Fibroblast of gingiva (primary cell): ENCODE results near the gene ZMIZ1.
A peak's percentile ranks its signal among the peaks of the same experiment; 100 is the strongest.

Source experiments
- DNase-seq: peaks from one replicate; pipeline ENCODE4 v3.0.0-alpha.2; 2011; ENCODE audit warnings: low read depth

The ZMIZ1 gene

DNA sequence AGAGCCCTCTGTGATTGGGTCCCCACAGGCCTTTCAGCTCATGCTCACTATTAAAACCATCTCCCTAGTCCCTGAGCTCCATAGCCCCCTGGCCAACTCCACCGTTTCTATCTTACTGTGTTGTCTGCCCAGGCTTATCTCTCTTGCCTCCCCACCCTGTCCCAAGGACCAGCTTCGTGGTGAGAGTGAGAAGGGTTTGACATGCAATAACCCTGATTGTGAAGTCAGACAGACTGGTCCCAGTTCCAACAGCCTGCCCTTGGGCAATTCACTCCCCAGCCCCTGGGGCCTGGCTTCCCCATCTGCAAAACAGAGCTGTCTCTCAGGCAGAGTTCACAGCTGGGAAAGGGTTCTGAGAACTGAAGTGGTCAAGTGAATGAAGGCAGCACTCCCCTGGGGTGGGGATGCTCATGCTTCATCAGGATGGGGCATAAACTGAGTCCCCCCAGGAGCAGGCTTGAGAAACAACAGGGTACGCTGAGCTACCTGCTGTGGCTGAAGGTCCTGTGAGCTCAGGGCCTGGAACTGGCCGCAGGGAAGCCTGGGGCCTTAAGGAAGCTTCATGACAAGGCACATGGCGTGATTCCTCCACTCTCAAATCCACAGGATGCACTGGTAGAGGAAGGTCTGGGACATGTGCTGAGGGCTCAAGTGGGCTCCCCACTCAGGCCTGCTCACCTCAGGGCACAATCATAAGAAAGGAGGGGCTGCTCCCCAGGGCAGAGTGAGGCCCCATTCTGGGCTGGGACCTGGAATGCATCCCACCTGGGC, 276.7 kb downstream of the ZMIZ1 start:
- DNase-seq, result no peak

GRCh38 chr10:79346012-79346340, 277.2 kb downstream of the ZMIZ1 start:
- DNase-seq, result no peak

DNA sequence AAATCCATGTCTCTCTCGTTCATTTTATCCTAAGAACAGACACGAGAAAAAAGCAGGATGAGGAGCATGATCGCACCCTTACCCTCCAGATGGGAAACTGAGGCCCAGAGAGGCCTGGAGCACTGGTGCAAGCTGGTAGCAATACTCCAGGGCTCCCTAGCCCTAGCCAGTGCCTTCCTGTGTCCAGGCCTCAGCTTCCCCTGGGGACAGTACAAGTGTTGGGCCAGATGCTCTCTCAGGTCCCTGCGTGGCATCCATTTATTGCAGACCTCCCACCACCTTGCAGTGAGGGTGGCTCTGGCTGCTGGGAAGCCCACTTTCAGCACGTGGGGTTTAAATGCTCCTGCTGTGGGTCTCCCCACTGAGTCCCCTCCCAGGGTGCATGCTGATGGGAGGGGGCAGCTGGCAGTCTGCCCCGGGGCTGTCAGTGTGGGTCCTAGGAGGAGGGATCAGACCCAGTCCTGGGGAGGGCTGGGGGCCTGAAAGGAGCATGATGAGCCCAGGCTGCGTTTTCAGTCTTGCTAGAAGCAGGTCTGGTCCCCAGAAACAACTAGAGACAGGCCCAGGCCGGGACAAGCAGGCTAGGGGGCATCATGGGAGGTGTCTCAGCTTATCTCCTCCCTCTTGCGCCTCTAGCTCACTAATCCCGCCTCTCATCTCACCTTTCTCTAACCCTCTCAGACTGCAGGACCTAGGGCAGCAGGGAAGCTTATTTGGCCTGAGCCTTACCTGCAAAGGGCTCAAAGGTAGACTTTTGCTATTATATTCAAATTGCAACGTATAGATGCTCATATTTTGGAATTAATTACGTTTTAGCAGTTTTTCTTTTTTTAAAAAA, 277.8 kb downstream of the ZMIZ1 start:
- no peak for DNase-seq

DNA sequence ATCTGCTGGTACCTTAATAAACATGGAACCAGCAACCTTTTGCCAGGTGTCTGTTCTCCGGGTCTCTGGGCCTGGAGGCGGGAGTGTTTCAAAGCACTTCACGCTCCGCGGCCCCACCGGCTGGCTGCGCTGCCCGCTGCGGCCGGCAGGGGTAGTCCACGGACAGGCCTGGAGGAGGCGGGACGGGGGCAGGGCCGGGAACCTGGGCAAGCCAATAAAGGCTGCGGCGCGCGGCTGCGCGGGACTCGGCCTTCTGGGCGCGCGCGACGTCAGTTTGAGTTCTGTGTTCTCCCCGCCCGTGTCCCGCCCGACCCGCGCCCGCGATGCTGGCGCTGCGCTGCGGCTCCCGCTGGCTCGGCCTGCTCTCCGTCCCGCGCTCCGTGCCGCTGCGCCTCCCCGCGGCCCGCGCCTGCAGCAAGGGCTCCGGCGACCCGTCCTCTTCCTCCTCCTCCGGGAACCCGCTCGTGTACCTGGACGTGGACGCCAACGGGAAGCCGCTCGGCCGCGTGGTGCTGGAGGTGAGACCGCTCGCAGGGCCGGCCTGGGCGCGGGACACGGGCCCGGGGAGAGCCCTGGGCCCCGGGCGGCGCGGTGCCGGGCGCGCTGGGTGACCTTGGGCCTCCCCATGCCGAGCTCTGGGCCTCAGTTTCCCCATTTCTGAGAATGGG, 278.6 kb downstream of the ZMIZ1 start, which contains the start of gene PPIF:
Gene PPIF, plus strand, starts transcription at position 244 of the 668 bp plus-strand sequence. Its CDS starts 80 bp downstream, at position 324.
- peak; percentile 91 for DNase-seq

DNA sequence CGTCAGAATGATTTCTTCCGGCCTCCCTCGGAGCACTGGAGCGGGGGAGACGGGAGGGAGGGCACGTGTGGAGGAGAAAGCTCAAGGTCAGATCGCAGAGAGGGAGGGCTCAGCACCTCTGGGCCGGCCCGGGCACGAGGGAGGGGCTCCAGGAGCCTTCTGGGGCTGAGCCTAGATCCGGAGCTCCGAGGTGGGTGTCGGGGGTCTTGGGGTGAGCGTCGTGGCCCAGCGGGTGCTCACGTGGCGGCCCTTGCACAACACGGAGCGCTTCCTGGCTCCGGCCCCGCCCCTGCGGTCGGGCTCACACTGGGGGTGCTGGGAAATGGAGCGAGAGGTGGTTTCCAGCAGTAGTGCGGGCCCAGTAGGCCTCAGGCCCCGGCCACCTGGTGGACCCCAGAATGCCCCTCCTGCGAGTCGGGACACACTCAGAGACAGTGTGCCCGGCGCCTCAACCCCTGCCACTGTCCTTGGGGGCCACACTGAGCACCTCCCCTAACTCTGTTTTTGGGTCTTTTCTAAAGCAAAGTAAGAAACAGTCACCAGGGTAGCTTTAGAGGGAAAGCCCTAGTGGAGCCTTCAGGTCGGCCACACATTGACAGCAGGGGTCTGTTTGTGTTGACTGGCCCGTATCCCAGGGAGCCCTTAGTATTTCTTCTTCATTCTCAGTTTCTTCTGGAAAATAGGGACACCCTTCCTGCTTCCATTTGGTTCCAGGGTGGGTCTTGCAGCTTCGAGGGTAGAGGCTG, 279.3 kb downstream of the ZMIZ1 start:
- DNase-seq, result peak; percentile 75

DNA sequence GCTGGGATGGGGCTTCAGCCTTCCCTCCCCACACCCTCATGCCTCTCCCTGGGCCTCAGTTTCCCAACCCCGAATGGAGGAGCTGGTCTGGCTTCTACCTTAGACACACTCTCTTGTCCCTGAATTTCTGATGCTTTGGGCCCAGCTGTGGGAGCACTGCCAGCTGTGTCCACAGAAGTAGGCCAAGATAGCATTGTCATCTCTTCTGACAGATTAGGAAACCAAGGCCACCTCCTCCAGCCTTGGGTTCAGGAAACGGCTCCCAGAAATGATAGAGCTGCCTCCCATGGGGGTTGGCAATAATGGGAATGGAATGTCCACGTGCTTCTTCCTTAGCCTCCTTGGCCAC, 279.8 kb downstream of the ZMIZ1 start:
- DNase-seq, result peak; percentile 26

GRCh38 chr10:79349072-79349491, 280.3 kb downstream of the ZMIZ1 start:
- DNase-seq, result no peak

DNA sequence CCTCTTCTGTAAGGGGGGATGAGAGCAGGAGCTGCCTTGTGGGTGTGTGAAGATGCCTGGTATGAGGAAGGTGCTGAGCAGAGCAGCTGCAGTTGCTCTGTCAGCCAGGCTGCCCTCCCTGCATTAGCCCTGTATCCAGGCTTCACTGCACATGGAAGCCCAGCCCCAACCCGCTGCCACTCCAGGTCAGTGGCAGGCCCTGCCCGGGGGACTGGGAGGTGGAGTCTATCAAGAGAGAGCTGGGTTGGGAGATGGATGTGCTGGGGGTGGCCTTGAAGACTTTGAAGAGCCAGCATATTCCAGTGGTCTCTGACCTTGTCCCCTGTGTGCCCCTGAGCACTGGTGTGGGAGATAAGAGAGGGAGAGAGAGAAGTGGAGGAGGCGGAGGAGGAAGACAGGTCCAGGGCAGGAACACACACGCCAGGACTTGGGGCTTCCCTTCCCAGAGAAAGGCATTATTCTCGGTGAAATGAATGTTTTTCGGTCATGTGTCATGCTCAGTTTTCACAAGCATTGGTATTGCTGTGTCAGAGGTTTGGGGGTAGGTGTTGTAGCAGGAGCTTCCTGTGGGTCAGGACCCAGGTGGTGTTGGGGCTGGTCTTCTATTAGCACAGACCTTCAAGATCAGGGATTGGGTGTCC, 281.1 kb downstream of the ZMIZ1 start:
- DNase-seq, result no peak

DNA sequence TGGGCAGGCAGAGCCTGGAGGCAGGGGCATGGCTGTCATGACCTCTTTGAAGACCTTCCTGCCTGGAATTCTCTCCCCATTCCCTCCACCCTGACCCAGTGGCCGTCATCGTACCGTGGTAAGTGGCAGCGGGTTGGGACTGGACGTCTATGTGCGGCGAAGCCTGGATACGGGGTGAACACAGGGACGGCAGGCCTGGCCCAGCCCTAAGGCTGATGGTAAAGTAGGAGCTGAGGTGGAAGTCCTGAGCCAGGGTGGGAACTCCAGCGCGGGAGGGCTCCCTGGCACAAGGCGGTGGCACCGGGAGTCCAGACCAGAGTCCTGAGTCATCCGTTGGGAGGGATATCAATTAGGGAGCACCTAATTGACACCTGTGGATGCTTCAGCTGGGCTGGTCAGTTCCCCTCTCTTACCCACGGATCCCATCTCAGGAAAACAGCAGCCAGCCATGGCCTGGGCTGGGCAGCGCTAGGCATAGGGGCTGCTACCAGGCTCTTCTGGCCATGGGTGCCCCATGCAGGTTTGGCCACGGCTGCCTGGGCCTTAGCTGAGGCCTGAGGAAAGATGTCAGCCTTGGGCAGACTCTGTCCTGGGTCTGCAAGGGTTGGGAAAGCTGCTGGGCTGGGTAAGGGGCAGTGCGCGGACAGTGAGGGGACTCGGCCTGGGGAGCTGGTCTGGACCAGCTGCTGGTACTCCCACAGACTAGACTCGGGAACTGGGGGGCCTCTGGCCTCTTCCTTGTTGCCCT, 281.8 kb downstream of the ZMIZ1 start:
- no peak for DNase-seq

DNA sequence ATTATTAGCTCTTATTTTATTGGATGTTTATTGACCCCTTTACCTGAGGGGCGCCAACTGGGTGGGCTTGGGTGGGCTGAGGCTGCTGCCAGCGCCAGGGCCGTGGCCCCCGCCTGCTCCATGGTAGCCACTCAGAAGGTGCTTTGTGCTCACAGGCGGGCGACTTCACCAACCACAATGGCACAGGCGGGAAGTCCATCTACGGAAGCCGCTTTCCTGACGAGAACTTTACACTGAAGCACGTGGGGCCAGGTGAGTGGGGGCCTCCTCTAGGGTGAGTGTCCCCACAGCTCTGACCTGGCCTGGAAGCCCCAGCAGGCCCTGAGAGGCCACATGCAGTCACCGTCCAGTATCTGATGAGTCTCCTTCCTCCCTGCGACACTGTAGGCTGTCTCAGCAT, 282.6 kb downstream of the ZMIZ1 start:
- DNase-seq, result no peak

DNA sequence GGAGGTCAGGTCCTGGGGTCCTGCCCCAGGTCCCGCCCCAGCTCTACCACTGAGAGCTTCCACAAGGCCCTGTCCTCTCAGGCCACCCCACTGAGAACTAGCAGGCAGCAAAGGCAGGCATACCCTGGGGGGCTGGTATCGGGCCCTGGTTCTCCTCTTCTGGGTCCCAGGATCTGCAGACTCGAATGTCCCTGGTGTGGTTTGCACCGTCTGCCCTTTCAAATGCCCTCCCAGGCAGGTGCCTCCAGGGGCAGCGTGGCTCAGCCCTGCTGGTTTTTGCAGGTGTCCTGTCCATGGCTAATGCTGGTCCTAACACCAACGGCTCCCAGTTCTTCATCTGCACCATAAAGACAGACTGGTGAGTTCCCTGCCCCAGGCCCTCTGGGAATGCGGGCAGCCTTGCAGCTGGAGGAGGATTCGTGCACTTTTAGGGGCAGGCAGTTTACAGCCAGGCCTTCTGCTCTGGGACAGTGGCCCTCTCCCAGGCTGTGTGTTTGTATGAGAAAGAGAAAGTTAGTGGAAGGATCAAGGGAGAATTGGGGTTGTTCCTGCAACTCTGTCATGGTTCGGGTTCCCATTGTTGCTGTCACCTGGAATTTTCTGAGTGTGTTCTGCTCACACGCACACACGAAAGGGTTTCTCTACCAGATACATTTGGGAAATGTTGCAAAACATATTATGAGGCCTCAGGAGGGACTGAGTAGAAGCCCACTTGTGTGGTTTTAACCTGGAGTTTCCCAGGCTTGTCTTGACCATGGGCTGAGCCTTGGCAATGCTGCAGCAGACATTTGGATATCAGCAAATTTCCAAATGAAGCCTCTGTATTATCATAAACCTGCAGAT, 283.5 kb downstream of the ZMIZ1 start:
- no peak for DNase-seq

DNA sequence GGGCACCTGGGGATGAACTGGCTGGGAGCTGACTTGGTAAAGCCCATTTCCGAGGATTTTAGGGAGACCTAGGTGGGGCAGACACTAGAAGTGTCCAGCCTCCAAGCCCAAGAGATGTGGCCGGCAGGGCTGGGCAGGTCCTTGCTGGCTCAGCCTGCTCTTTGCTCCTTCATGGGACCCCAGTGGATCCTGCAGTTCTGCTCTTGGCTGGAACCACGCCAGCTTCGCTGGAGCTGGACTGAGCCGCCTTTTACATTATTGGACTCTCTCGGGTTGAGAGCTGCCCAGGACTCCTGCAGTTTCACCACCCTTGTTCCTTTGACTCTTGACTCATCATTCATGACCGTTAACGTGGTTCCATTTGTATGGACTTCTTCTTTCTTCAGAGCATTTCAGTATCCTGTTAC, 284.2 kb downstream of the ZMIZ1 start:
- DNase-seq, result no peak

GRCh38 chr10:79353726-79354125, 285.0 kb downstream of the ZMIZ1 start:
- no peak for DNase-seq

GRCh38 chr10:79354141-79354540, 285.4 kb downstream of the ZMIZ1 start:
- no peak for DNase-seq

DNA sequence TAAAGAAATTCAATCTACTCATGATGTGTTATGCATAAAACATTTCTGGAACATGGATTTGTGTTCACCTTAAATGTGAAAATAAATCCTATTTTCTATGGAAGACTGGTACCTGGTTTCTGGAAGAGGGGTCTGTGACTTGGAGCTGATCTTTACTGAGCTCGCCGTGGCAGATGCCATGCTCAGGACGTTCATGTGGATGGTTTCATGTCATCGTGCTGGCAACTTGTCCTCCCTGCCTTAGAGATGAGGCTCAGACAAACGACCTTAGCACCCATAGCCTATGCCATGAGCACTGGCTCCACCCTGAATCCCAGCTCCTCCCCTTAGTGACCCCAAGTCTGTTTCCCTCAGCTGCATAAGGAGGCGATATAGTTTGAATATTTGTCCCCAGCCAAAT, 285.8 kb downstream of the ZMIZ1 start:
- no peak for DNase-seq

DNA sequence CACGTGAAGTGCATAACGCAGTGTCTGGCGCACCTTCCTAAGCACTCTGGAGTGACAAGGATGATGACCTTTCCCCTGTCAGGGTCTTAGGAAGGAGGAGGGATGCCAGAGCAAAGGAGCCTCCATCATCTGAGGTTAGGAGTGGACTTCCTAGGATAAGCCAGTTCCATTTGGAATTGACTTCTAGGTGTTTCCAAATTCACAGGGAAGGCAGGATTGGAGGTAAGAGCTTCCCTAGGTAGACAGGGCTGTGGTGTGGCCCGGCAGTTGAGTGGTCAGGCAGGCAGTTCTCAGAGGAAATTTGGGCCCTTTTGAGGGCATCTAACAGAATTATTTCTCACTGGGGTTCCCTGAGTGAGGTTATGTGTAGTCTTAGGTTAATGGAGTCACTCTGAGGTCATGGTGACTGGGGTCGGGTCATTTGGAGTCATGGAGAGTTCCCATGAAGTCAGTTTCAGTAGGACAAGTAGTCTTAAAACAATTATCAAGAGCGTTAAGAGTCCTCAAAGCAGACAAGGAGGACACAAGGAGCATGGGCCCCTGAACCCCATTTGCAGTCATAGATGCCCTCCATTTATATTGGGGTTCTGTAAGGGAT, 286.8 kb downstream of the ZMIZ1 start:
- DNase-seq, result no peak

- DNase-seq, result no peak
These were observed 287.3 kb downstream of the ZMIZ1 start for GRCh38 chr10:79356104-79356503.

- no peak for DNase-seq
These were observed 288.4 kb downstream of the ZMIZ1 start for GRCh38 chr10:79357180-79357579.

GRCh38 chr10:79358811-79359210, 290.0 kb downstream of the ZMIZ1 start:
- no peak for DNase-seq
